CD14-positive monocyte (primary cell): Measurements from ENCODE around the gene PAK2. TPM values are rescaled to one million over a fixed set of nuclear protein-coding genes. Genes with fewer than 3 reads are reported as not detected.

Experiments used
- DNase-seq, 3 donors: peaks; one replicate each; pipeline ENCODE4 v3.0.0-alpha.2; 2011 to 2022
- H2AFZ ChIP-seq: 2 replicates; pipeline ENCODE4 v1.6.0; 2012; ENCODE audit warnings: mild to moderate bottlenecking, low read depth, low read length, inconsistent platforms; ENCODE audit not compliant: insufficient read depth, poor library complexity, severe bottlenecking
- H3K27ac ChIP-seq, 2 donors: 1 replicate in 1 of 2; 2 replicates in 1 of 2; pipeline ENCODE4 v1.5.1; 2012 to 2013; ENCODE audit warnings: low read length in 2 of 2, control low read depth in 1 of 2, inconsistent platforms in 1 of 2, low read depth in 1 of 2, mild to moderate bottlenecking in 1 of 2
- H3K27me3 ChIP-seq, 2 donors: one replicate each; pipeline versions ENCODE4 v1.6.0 to v1.6.1; 2011 to 2013; ENCODE audit warnings: low read length in 2 of 2; ENCODE audit not compliant: control insufficient read depth in 2 of 2, insufficient read depth in 2 of 2
- H3K36me3 ChIP-seq, 2 donors: replicated peaks in 1 of 2; 1 replicate in 1 of 2; 2 replicates in 1 of 2; pipeline versions ENCODE4 v1.5.1 to v1.6.1; 2012 to 2013; ENCODE audit warnings: low read length in 2 of 2, control low read depth in 1 of 2, inconsistent platforms in 1 of 2, mild to moderate bottlenecking in 1 of 2; ENCODE audit not compliant: insufficient read depth in 2 of 2, control insufficient read depth in 1 of 2
- H3K4me1 ChIP-seq, 2 donors: 1 replicate in 1 of 2; 2 replicates in 1 of 2; pipeline versions ENCODE4 v1.5.1 to v1.6.1; 2012 to 2013; ENCODE audit warnings: low read length in 2 of 2, control low read depth in 1 of 2, inconsistent platforms in 1 of 2, mild to moderate bottlenecking in 1 of 2, moderate library complexity in 1 of 2; ENCODE audit not compliant: insufficient read depth in 2 of 2, control insufficient read depth in 1 of 2
- H3K4me2 ChIP-seq: replicated peaks from 2 replicates; pipeline ENCODE3; 2012; ENCODE audit warnings: low read length, moderate library complexity, mild to moderate bottlenecking; ENCODE audit not compliant: poor library complexity, severe bottlenecking; ENCODE audit errors: extremely low read depth
- H3K4me3 ChIP-seq, 3 experiments: fragments of 200-600 bp in 1 of 3; sonication (generic) in 1 of 3; replicated peaks in 1 of 3; 1 replicate in 2 of 3; 2 replicates in 1 of 3; pipeline ENCODE4 v1.5.1; 2011 to 2013; ENCODE audit warnings: low read length in 3 of 3, mild to moderate bottlenecking in 3 of 3, control low read depth in 2 of 3, low read depth in 2 of 3, inconsistent platforms in 1 of 3, moderate library complexity in 1 of 3
- H3K79me2 ChIP-seq: 2 replicates; pipeline ENCODE4 v1.6.0; 2012; ENCODE audit warnings: mild to moderate bottlenecking, control low read depth, inconsistent platforms, low read length, moderate library complexity; ENCODE audit not compliant: insufficient read depth
- H3K9ac ChIP-seq: 2 replicates; pipeline ENCODE4 v1.6.0; 2017; ENCODE audit warnings: low read length, mild to moderate bottlenecking; ENCODE audit not compliant: insufficient read depth, poor library complexity, severe bottlenecking
- H3K9me3 ChIP-seq, 2 donors: replicated peaks in 1 of 2; 1 replicate in 1 of 2; 2 replicates in 1 of 2; pipeline versions ENCODE4 v1.5.1 to v1.6.1; 2012 to 2013; ENCODE audit warnings: low read length in 2 of 2, control low read depth in 1 of 2; ENCODE audit not compliant: control insufficient read depth in 1 of 2, insufficient read depth in 1 of 2
- H4K20me1 ChIP-seq: 2 replicates; pipeline ENCODE4 v1.6.0; 2012; ENCODE audit warnings: mild to moderate bottlenecking, low read length, control low read depth, moderate library complexity; ENCODE audit not compliant: insufficient read depth
- H3K27ac Mint-ChIP-seq, 7 donors: one replicate each; pipeline ENCODE4 v1.8.0; 2020; ENCODE audit warnings: mild to moderate bottlenecking in 7 of 7, mixed read lengths in 7 of 7, moderate library complexity in 6 of 7, inconsistent platforms in 2 of 7
- H3K27me3 Mint-ChIP-seq, 3 donors: one replicate each; pipeline ENCODE4 v1.8.0; 2021 to 2022; ENCODE audit warnings: low read depth in 3 of 3, mild to moderate bottlenecking in 3 of 3, mixed read lengths in 3 of 3, moderate library complexity in 3 of 3, inconsistent platforms in 1 of 3
- H3K36me3 Mint-ChIP-seq, 2 donors: one replicate each; pipeline ENCODE4 v1.8.0; 2020; ENCODE audit warnings: mixed read lengths in 2 of 2, inconsistent platforms in 1 of 2, mild to moderate bottlenecking in 1 of 2
- H3K4me1 Mint-ChIP-seq: one replicate; pipeline ENCODE4 v1.8.0; 2020; ENCODE audit warnings: mild to moderate bottlenecking, mixed read lengths
- H3K4me3 Mint-ChIP-seq, 2 donors: one replicate each; pipeline ENCODE4 v1.8.0; 2020; ENCODE audit warnings: mild to moderate bottlenecking in 2 of 2, mixed read lengths in 2 of 2, moderate library complexity in 1 of 2
- H3K9me3 Mint-ChIP-seq, 7 donors: one replicate each; pipeline ENCODE4 v1.8.0; 2020 to 2022; ENCODE audit warnings: mixed read lengths in 7 of 7, mild to moderate bottlenecking in 6 of 7, moderate library complexity in 6 of 7, inconsistent platforms in 2 of 7
- WGBS: methylation state at CpG from one replicate; pipeline ENCODE4 v1.1.5; 2013; ENCODE audit warnings: missing lambda C conversion rate; ENCODE audit not compliant: insufficient coverage; 5-methylcytosine and 5-hydroxymethylcytosine counted together
- intact Hi-C, 2 donors: fragments of 100-400 bp; cut with micrococcal nuclease; formaldehyde crosslinking; loops; one replicate each; pipeline versions ENCODE4 v1.15.0 to v1.15.1; 2023
- polyA plus RNA-seq, 3 donors: library from polyadenylated mRNA; depleted of rRNA in 1 of 3; unstranded in 2 of 3; stranded (reverse) in 1 of 3; fragments of 300-500 nt in 2 of 3; fragments of >200 nt in 1 of 3; fragmentation: Illumina TruSeq in 2 of 3; gene quantifications; 1 replicate in 2 of 3; 2 replicates in 1 of 3; pipeline ENCODE4 v1.2.3, GENCODE V29; 2012 to 2021
- TF ChIP-seq, protein P1 (sequence below): fragments of 200-600 bp; IDR thresholded peaks from one replicate; pipeline ENCODE4 v1.8.0; 2022; ENCODE audit warnings: antibody characterized with exemption, mild to moderate bottlenecking

The PAK2 gene
- polyA plus RNA-seq, 3 donors, result 32.4 to 44.2 (median 33.2) TPM

DNA sequence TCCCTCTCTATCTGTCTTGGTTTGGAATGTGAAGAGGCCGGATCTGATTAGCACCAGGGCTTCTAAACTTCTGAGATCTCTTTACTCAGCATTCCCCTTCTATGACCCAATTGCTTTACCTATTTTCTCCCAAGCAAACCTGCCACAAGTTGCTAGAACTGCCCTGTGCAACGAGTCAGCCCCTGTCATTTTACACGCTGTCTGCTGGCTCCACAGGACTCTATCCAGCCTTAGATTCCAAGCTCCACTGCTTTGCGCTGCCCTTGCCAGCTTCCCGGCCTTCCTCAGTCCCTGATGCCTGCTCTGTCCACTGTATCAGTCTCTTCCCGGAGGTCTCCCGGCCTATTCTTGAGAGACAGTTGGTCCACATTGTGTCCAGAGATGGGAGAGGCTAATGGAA lies 39.9 kb upstream of the PAK2 start:
- intact Hi-C loops, result loop anchor here in 1 of 2 donors (10.0 kb wide), 1 partner anchor 445 kb away; no protein-coding TSS in a partner anchor
- H3K27ac ChIP-seq, result peak overlapping the region in 1 of 2 donors; percentile 11
- H3K4me1 Mint-ChIP-seq, result peaks cover 23% of the 10 kb centered on the region
- H3K4me3 Mint-ChIP-seq, result no peak overlapping the region
- H3K4me1 ChIP-seq, result peaks cover 0 to 4% of the 10 kb centered on the region in 2 donors
- no peak overlapping the region for H3K4me3 ChIP-seq
- H3K9me3 ChIP-seq, result no peaks in the 10 kb centered on the region
- H4K20me1 ChIP-seq, result peaks cover 31% of the 10 kb centered on the region
- H3K9ac ChIP-seq, result no peak overlapping the region
- peaks cover 0 to 3% (median 0%) of the 10 kb centered on the region in 7 donors for H3K9me3 Mint-ChIP-seq
- no peak overlapping the region for H3K4me2 ChIP-seq
- WGBS, result 91% methylated on average over 4 of the region's 7 CpGs
- no peak for DNase-seq
- H3K36me3 ChIP-seq, result peaks cover 12 to 32% of the 10 kb centered on the region in 2 donors
- peaks cover 28 to 49% of the 10 kb centered on the region in 2 donors for H3K36me3 Mint-ChIP-seq
- peaks cover 0 to 4% (median 0%) of the 10 kb centered on the region in 3 donors for H3K27me3 Mint-ChIP-seq
- no peaks in the 10 kb centered on the region for H3K27me3 ChIP-seq
- H2AFZ ChIP-seq, result no peak overlapping the region
- H3K27ac Mint-ChIP-seq, result peak overlapping the region in 1 of 7 donors; percentile 66
- H3K79me2 ChIP-seq, result peaks cover 30% of the 10 kb centered on the region
- TF ChIP-seq, protein P1, sequence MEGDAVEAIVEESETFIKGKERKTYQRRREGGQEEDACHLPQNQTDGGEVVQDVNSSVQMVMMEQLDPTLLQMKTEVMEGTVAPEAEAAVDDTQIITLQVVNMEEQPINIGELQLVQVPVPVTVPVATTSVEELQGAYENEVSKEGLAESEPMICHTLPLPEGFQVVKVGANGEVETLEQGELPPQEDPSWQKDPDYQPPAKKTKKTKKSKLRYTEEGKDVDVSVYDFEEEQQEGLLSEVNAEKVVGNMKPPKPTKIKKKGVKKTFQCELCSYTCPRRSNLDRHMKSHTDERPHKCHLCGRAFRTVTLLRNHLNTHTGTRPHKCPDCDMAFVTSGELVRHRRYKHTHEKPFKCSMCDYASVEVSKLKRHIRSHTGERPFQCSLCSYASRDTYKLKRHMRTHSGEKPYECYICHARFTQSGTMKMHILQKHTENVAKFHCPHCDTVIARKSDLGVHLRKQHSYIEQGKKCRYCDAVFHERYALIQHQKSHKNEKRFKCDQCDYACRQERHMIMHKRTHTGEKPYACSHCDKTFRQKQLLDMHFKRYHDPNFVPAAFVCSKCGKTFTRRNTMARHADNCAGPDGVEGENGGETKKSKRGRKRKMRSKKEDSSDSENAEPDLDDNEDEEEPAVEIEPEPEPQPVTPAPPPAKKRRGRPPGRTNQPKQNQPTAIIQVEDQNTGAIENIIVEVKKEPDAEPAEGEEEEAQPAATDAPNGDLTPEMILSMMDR, result no peak

DNA sequence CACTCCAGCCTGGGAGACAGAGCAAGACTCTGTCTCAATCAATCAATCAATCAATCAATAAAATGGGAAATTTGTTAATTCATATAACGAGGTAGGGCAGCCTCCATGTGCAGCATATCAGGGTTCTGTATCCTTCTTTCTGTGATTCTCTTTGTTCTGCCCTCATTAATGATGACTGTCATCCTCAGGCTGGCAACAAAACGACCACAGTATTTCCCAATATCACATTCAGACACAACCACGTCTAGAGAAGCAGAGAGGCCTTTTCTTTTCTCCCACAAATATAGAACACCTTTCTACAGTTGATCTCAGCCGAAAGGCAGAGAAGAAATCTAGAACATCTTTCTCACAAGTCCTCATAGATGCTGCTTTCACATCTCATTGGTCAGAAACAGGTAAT lies 38.9 kb upstream of the PAK2 start:
- no peak overlapping the region for H3K27ac ChIP-seq
- Mint-ChIP-seq H3K4me3 (no peak overlapping the region), H3K27ac (peak overlapping the region in 1 of 7 donors; percentile 0), H3K4me1 (peaks cover 22% of the 10 kb centered on the region), H3K27me3 (peaks cover 0 to 2% (median 0%) of the 10 kb centered on the region in 3 donors), H3K36me3 (peaks cover 31 to 56% of the 10 kb centered on the region in 2 donors), H3K9me3 (peaks cover 0 to 3% (median 0%) of the 10 kb centered on the region in 7 donors)
- H3K4me1 ChIP-seq, result peaks cover 2 to 6% of the 10 kb centered on the region in 2 donors
- TF ChIP-seq, protein P1, result no peak
- H3K36me3 ChIP-seq, result peaks cover 15 to 38% of the 10 kb centered on the region in 2 donors
- no peak overlapping the region for H3K9ac ChIP-seq
- WGBS, result 20% methylated on average over 3 of the region's 4 CpGs
- peaks cover 22% of the 10 kb centered on the region for H3K79me2 ChIP-seq
- intact Hi-C loops, result no loop called here
- H4K20me1 ChIP-seq, result peaks cover 36% of the 10 kb centered on the region
- no peak for DNase-seq
- H3K27me3 ChIP-seq, result no peaks in the 10 kb centered on the region
- no peak overlapping the region for H3K4me2 ChIP-seq
- H2AFZ ChIP-seq, result no peak overlapping the region
- H3K4me3 ChIP-seq, result no peak overlapping the region
- H3K9me3 ChIP-seq, result no peaks in the 10 kb centered on the region
